ENCODE results near the gene EDN2. TPM values are rescaled to one million over a fixed set of nuclear protein-coding genes. Genes with fewer than 3 reads are reported as not detected.

EDN2 gene
- polyA plus RNA-seq, 4 donors: 1.0 to 22.8 (median 9.5) TPM

DNA sequence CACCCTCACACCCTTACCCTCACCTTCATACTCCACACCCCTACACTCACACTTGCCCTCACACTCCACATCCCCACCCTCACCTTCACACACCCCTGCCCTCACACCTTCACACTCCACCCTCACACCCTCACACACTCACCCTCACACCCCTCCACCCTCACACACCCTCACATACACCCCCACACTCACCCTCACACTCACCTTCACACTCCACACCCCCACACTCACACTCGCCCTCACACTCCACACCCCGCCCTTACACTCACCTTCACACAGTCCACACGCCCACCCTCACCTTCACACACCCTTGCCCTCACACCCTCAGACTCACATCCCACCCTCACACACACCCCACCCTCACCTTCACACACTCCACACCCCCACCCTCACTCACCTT lies 43.6 kb upstream of the EDN2 start:
- 54 to 92% (median 69%) methylated on average over 3 of the region's 3 CpGs for WGBS, 3 donors
- Histone ChIP-seq H3K4me3 (ENCODE audit: low read depth in 1 of 3, low read length in 3 of 3) (no peak overlapping the region), H3K27me3 (ENCODE audit: control insufficient read depth in 3 of 3, insufficient read depth in 3 of 3, low read length in 3 of 3) (no peaks in the 10 kb centered on the region), H3K36me3 (ENCODE audit: control insufficient read depth in 3 of 3, insufficient read depth in 2 of 3, low read depth in 1 of 3, low read length in 3 of 3) (no peaks in the 10 kb centered on the region), H3K4me1 (ENCODE audit: control insufficient read depth in 3 of 3, insufficient read depth in 2 of 3, low read depth in 1 of 3, low read length in 2 of 3) (no peaks in the 10 kb centered on the region), H3K9me3 (ENCODE audit: control insufficient read depth in 2 of 2, insufficient read depth in 1 of 2, low read depth in 1 of 2, low read length in 1 of 2) (no peaks in the 10 kb centered on the region), H3K27ac (ENCODE audit: low read depth in 1 of 3, low read length in 2 of 3) (no peak overlapping the region)
- DNase-seq (no peak), FAIRE-seq (no peak)

- peaks cover 0 to 4% (median 0%) of the 10 kb centered on the region in 3 donors for H3K36me3 ChIP-seq (ENCODE audit: control insufficient read depth in 3 of 3, insufficient read depth in 2 of 3, low read depth in 1 of 3, low read length in 3 of 3)
- 87 to 98% (median 95%) methylated on average over 4 of the region's 4 CpGs for WGBS, 3 donors
- DNase-seq: no peak
- H3K4me3 ChIP-seq (ENCODE audit: low read depth in 1 of 3, low read length in 3 of 3): no peak overlapping the region
- no peaks in the 10 kb centered on the region for H3K27me3 ChIP-seq (ENCODE audit: control insufficient read depth in 3 of 3, insufficient read depth in 3 of 3, low read length in 3 of 3)
- H3K9me3 ChIP-seq (ENCODE audit: control insufficient read depth in 2 of 2, insufficient read depth in 1 of 2, low read depth in 1 of 2, low read length in 1 of 2): no peaks in the 10 kb centered on the region
- FAIRE-seq: no peak
- no peak overlapping the region for H3K27ac ChIP-seq (ENCODE audit: low read depth in 1 of 3, low read length in 2 of 3)
- no peaks in the 10 kb centered on the region for H3K4me1 ChIP-seq (ENCODE audit: control insufficient read depth in 3 of 3, insufficient read depth in 2 of 3, low read depth in 1 of 3, low read length in 2 of 3)
Measured at GRCh38 chr1:41526956-41527561, 42.6 kb upstream of the EDN2 start.

DNA sequence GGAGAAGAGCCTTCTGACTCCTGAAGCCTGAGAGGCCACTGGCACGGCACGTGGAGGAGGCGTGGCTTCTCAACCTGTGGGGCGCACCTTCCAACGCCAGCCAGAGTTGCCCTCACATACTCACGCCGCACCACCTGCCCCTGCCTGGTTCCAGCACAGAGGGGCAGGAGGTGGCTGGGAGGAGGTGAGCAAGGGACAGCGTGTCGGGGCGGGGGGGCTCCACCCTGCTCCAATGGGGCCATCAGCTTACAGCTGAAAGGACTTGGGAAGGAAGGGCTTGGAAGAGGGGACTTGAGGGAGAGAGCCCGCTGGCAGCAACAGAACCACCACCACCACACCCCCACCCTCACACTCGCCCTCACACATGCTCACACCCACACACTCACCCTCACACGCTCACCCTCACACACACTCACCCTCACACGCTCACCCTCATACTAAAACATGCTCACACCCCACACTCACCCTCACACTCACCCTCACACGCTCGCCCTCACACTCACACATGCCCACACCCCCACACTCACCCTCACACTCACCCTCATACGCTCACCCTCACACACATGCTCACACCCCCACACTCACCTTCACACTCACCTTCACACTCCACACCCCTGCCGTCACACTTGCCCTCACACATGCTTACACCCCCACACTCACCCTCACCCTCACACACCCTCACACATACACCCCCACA lies 41.6 kb upstream of the EDN2 start:
- DNase-seq (no peak), FAIRE-seq (no peak)
- H3K9me3 ChIP-seq (ENCODE audit: control insufficient read depth in 2 of 2, insufficient read depth in 1 of 2, low read depth in 1 of 2, low read length in 1 of 2): no peaks in the 10 kb centered on the region
- no peaks in the 10 kb centered on the region for H3K27me3 ChIP-seq (ENCODE audit: control insufficient read depth in 3 of 3, insufficient read depth in 3 of 3, low read length in 3 of 3)
- H3K27ac ChIP-seq (ENCODE audit: low read depth in 1 of 3, low read length in 2 of 3): no peak overlapping the region
- no peaks in the 10 kb centered on the region for H3K4me1 ChIP-seq (ENCODE audit: control insufficient read depth in 3 of 3, insufficient read depth in 2 of 3, low read depth in 1 of 3, low read length in 2 of 3)
- H3K36me3 ChIP-seq (ENCODE audit: control insufficient read depth in 3 of 3, insufficient read depth in 2 of 3, low read depth in 1 of 3, low read length in 3 of 3): peaks cover 0 to 4% (median 0%) of the 10 kb centered on the region in 3 donors
- H3K4me3 ChIP-seq (ENCODE audit: low read depth in 1 of 3, low read length in 3 of 3): no peak overlapping the region
- 39 to 82% (median 64%) methylated on average over 15 to 18 of the region's 18 CpGs for whole genome bisulfite sequencing, 3 donors

DNA sequence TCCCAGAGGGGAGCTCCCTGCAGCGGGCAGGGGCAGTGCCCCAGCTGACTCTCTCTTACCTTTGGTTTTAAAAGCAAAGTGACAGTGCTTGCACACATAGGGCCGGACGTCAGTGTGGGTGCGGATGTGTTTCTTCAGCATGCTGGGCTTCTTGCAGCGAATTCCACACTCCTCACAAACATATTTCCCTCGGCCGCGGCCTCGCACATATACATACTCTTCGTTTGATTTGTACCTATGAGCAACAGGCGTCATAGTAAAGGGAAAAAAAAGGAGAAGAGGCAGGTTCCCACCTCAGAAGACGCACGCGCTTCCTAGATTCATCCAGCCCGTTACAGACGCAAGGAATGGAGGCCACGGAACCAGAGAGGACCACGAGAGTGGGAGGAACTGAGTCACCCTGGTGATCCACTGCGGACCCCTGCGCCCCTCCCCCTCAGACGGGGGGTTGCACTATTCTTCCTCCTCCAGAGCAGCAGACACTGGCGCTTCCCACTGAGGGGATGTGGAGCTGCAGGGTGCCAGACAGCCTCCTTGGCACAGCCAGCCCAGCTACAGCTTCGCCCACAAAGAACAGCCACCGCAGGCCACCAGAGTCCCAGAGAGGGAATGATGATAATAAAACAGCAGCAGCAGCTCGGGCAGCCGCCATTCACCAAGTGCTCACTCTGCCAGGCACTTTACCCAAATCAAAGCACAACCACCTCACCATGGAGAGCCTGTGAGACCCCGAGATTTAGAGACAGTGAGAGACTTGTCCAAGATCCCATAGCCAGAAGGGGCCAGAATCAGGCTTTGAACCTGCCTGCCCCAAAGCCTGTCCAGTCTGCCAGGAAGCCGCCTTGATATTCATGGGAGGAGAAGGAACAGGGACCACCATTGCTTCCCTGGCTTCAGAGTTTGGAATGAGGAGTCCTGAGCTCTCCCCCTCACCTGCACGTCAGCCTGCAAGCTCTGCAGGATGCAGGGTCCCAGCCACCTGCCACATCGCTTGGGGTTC lies 40.5 kb upstream of the EDN2 start:
- H3K9me3 ChIP-seq (ENCODE audit: control insufficient read depth in 2 of 2, insufficient read depth in 1 of 2, low read depth in 1 of 2, low read length in 1 of 2): no peaks in the 10 kb centered on the region
- H3K4me1 ChIP-seq (ENCODE audit: control insufficient read depth in 3 of 3, insufficient read depth in 2 of 3, low read depth in 1 of 3, low read length in 2 of 3): no peaks in the 10 kb centered on the region
- H3K4me3 ChIP-seq (ENCODE audit: low read depth in 1 of 3, low read length in 3 of 3): no peak overlapping the region
- 83 to 89% (median 84%) methylated on average over 30 of the region's 30 CpGs for WGBS, 3 donors
- DNase-seq (no peak), FAIRE-seq (no peak)
- H3K27me3 ChIP-seq (ENCODE audit: control insufficient read depth in 3 of 3, insufficient read depth in 3 of 3, low read length in 3 of 3): no peaks in the 10 kb centered on the region
- no peak overlapping the region for H3K27ac ChIP-seq (ENCODE audit: low read depth in 1 of 3, low read length in 2 of 3)
- peaks cover 0 to 4% (median 0%) of the 10 kb centered on the region in 3 donors for H3K36me3 ChIP-seq (ENCODE audit: control insufficient read depth in 3 of 3, insufficient read depth in 2 of 3, low read depth in 1 of 3, low read length in 3 of 3)

DNA sequence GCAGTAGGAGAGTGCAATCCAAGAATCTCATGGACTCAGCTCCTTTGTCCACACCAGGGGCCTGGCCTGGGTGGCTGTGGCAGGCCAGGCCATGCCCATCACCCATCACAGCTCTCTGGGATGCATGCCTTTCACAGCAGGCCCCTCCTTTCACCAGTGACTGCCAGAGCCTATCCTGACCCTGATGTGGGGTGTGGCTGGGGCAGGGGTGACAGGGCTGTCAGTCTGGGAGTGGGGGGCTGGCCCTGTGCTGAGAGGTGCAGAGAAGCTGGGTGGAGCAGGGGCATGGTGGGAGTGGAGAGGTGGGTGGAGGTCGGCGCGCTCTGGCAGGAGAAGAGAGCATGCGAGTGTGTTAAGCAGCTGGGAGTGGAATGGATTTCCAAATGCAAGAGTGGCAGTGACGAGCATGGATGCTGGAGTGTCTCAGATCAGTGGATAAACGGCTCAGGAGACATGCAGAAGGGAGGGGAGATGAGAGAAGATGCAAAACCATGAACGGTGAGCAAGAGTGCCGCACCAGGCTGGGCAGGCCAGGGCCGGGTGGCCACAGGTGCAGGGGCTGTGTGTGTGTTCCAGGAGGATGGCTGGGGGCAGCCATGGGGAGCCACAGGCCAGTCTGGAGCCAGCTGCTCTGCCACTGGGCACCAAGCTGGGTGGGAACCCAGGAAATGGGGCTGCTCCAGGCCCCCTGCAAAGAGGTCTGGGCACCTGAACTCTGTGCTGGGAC lies 39.6 kb upstream of the EDN2 start:
- Histone ChIP-seq H3K4me3 (ENCODE audit: low read depth in 1 of 3, low read length in 3 of 3) (no peak overlapping the region), H3K27me3 (ENCODE audit: control insufficient read depth in 3 of 3, insufficient read depth in 3 of 3, low read length in 3 of 3) (no peaks in the 10 kb centered on the region)

DNA sequence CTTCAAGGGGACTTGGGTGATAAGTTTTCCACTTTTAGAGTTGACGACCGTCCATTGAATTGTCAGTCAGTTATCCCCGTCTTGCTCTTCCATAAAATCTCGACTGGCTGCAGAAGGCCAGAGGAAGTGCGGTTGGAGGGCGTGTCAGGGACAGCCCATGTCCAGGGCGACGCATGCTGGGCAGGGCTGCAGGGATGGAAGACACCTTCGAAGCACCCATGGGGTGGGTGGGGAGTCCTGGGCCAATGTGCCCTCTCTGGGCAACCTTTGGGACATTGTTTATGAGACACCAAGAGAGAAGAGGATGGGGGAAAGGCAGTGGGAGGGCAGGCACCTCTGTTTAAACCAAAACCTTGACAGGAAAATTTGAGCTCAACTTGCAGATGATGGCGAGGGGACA lies 38.6 kb upstream of the EDN2 start:
- Histone ChIP-seq H3K36me3 (ENCODE audit: control insufficient read depth in 3 of 3, insufficient read depth in 2 of 3, low read depth in 1 of 3, low read length in 3 of 3) (peaks cover 0 to 4% (median 0%) of the 10 kb centered on the region in 3 donors), H3K27ac (ENCODE audit: low read depth in 1 of 3, low read length in 2 of 3) (no peak overlapping the region), H3K27me3 (ENCODE audit: control insufficient read depth in 3 of 3, insufficient read depth in 3 of 3, low read length in 3 of 3) (no peaks in the 10 kb centered on the region), H3K4me3 (ENCODE audit: low read depth in 1 of 3, low read length in 3 of 3) (no peak overlapping the region), H3K9me3 (ENCODE audit: control insufficient read depth in 2 of 2, insufficient read depth in 1 of 2, low read depth in 1 of 2, low read length in 1 of 2) (no peaks in the 10 kb centered on the region), H3K4me1 (ENCODE audit: control insufficient read depth in 3 of 3, insufficient read depth in 2 of 3, low read depth in 1 of 3, low read length in 2 of 3) (no peaks in the 10 kb centered on the region)
- DNase-seq (no peak), FAIRE-seq (no peak)
- WGBS, 3 donors: 77 to 80% (median 78%) methylated on average over 10 of the region's 10 CpGs

More for the DNA sequence above, 39.6 kb upstream of the EDN2 start:
- WGBS, 3 donors: 79 to 86% (median 85%) methylated on average over 9 of the region's 9 CpGs
- peaks cover 0 to 4% (median 0%) of the 10 kb centered on the region in 3 donors for H3K36me3 ChIP-seq (ENCODE audit: control insufficient read depth in 3 of 3, insufficient read depth in 2 of 3, low read depth in 1 of 3, low read length in 3 of 3)
- H3K4me1 ChIP-seq (ENCODE audit: control insufficient read depth in 3 of 3, insufficient read depth in 2 of 3, low read depth in 1 of 3, low read length in 2 of 3): no peaks in the 10 kb centered on the region
- no peak for FAIRE-seq
- no peak for DNase-seq
- no peak overlapping the region for H3K27ac ChIP-seq (ENCODE audit: low read depth in 1 of 3, low read length in 2 of 3)
- H3K9me3 ChIP-seq (ENCODE audit: control insufficient read depth in 2 of 2, insufficient read depth in 1 of 2, low read depth in 1 of 2, low read length in 1 of 2): no peaks in the 10 kb centered on the region

- Histone ChIP-seq H3K4me3 (ENCODE audit: low read depth in 1 of 3, low read length in 3 of 3) (no peak overlapping the region), H3K9me3 (ENCODE audit: control insufficient read depth in 2 of 2, insufficient read depth in 1 of 2, low read depth in 1 of 2, low read length in 1 of 2) (no peaks in the 10 kb centered on the region), H3K27me3 (ENCODE audit: control insufficient read depth in 3 of 3, insufficient read depth in 3 of 3, low read length in 3 of 3) (no peaks in the 10 kb centered on the region), H3K27ac (ENCODE audit: low read depth in 1 of 3, low read length in 2 of 3) (no peak overlapping the region), H3K36me3 (ENCODE audit: control insufficient read depth in 3 of 3, insufficient read depth in 2 of 3, low read depth in 1 of 3, low read length in 3 of 3) (peaks cover 0 to 4% (median 0%) of the 10 kb centered on the region in 3 donors), H3K4me1 (ENCODE audit: control insufficient read depth in 3 of 3, insufficient read depth in 2 of 3, low read depth in 1 of 3, low read length in 2 of 3) (peaks cover 0 to 2% (median under 1%) of the 10 kb centered on the region in 3 donors)
- DNase-seq: no peak
- FAIRE-seq: no peak
- 79 to 91% (median 88%) methylated on average over 11 to 12 of the region's 12 CpGs for WGBS, 3 donors
Measured at GRCh38 chr1:41521766-41522165, 37.3 kb upstream of the EDN2 start.
